OCI-LY7 (cell line): ENCODE results near the gene OR10H2. TPM values are rescaled to one million over a fixed set of nuclear protein-coding genes. Genes with fewer than 3 reads are reported as not detected.

Experiments used
- BruUV-seq: library from RNA; stranded (reverse); fragments of 400-500 nt; replicated peaks from 2 replicates; lab custom pipeline; 2021; lab: Mats Ljungman, UMichigan
- CTCF ChIA-PET: fragments of 300-600 bp; sonication (Branson Sonifier 250); formaldehyde crosslinking; loops from one replicate; lab custom pipeline; 2022; ENCODE audit warnings: antibody characterized with exemption; ENCODE audit not compliant: unreplicated experiment; lab: Charles Lee
- POLR2A ChIA-PET: fragments of 300-600 bp; sonication (Branson Sonifier 250); formaldehyde crosslinking; loops from one replicate; lab custom pipeline; 2022; ENCODE audit warnings: antibody characterized with exemption; lab: Charles Lee
- DNase-seq: peaks from one replicate; pipeline ENCODE4 v3.0.0-alpha.2; 2015; ENCODE audit warnings: low spot score
- H2AFZ ChIP-seq: fragments of 200-600 bp; sonication (generic), shearing (Covaris generic); 2 replicates; pipeline ENCODE4 v1.6.1; 2014; ENCODE audit warnings: mild to moderate bottlenecking, antibody characterized with exemption, low read length, moderate library complexity
- H3K27ac ChIP-seq: fragments of 200-600 bp; sonication (generic); 2 replicates; pipeline ENCODE4 v1.5.1; 2014; ENCODE audit warnings: mixed run types, low read depth, mild to moderate bottlenecking, moderate library complexity, low read length, inconsistent platforms; ENCODE audit not compliant: poor library complexity, severe bottlenecking
- H3K36me3 ChIP-seq: fragments of 200-600 bp; sonication (generic); 2 replicates; pipeline ENCODE4 v1.6.1; 2014; ENCODE audit warnings: mild to moderate bottlenecking, antibody characterized with exemption, low read length, moderate library complexity, mixed read lengths; ENCODE audit not compliant: insufficient read depth
- H3K4me1 ChIP-seq: fragments of 200-600 bp; sonication (generic); 2 replicates; pipeline ENCODE4 v1.5.1; 2014; ENCODE audit warnings: mild to moderate bottlenecking, low read length; ENCODE audit not compliant: insufficient read depth, poor library complexity, severe bottlenecking
- H3K4me2 ChIP-seq: fragments of 200-600 bp; sonication (generic); 2 replicates; pipeline ENCODE4 v1.6.1; 2014; ENCODE audit warnings: mild to moderate bottlenecking, low read length
- H3K4me3 ChIP-seq: fragments of 200-600 bp; sonication (generic); 2 replicates; pipeline ENCODE4 v1.5.1; 2014; ENCODE audit warnings: mild to moderate bottlenecking, low read depth, low read length; ENCODE audit not compliant: poor library complexity, severe bottlenecking
- H3K79me2 ChIP-seq: fragments of 200-600 bp; sonication (generic); 2 replicates; pipeline ENCODE4 v1.6.1; 2016; ENCODE audit warnings: low read depth, mild to moderate bottlenecking, low read length, moderate library complexity, mixed read lengths; ENCODE audit not compliant: insufficient read depth
- H3K9me2 ChIP-seq: fragments of 200-600 bp; sonication (generic); 2 replicates; pipeline ENCODE4 v1.6.1; 2016; ENCODE audit warnings: mild to moderate bottlenecking, low read length, mixed read lengths; ENCODE audit not compliant: insufficient read depth
- H3K9me3 ChIP-seq: fragments of 200-600 bp; sonication (generic); 2 replicates; pipeline ENCODE4 v1.6.1; 2014; ENCODE audit warnings: mild to moderate bottlenecking, mixed run types, low read length, mixed read lengths
- H4K20me1 ChIP-seq: fragments of 200-600 bp; sonication (generic); 2 replicates; pipeline ENCODE4 v1.6.1; 2014; ENCODE audit warnings: mild to moderate bottlenecking, antibody characterized with exemption, low read length, moderate library complexity, mixed read lengths; ENCODE audit not compliant: insufficient read depth
- EZH2phosphoT487 ChIP-seq: fragments of 200-600 bp; sonication (generic); IDR thresholded peaks from 2 replicates; pipeline ENCODE4 v1.6.1; 2018; ENCODE audit warnings: low read depth, borderline replicate concordance, mild to moderate bottlenecking, mixed run types, antibody characterized with exemption, low read length, moderate library complexity, mixed read lengths
- intact Hi-C: fragments of 100-400 bp; cut with micrococcal nuclease; formaldehyde crosslinking; loops from one replicate; pipeline ENCODE4 v1.10.0; 2022; ENCODE audit not compliant: unreplicated experiment
- total RNA-seq, 2 experiments: library from RNA; depleted of rRNA in 1 of 2; stranded (reverse); fragments of >200 nt in 1 of 2; shearing (Covaris generic) in 1 of 2; gene quantifications; 2 replicates each; pipeline ENCODE4 v1.2.3, GENCODE V29; 2014 to 2022
- TF ChIP-seq, protein P1 (sequence below): fragments of 200-600 bp; sonication (generic); conservative IDR thresholded peaks from 2 replicates; pipeline ENCODE4 v1.5.1; 2014; ENCODE audit warnings: mild to moderate bottlenecking, antibody characterized with exemption, low read length, moderate library complexity, mixed read lengths

OR10H2 gene
- total RNA-seq, 2 experiments from 2014 or later = not detected

- H3K9me3 ChIP-seq = no peaks in the 10 kb centered on the region
- intact Hi-C loops = no loop called here
- no peak for DNase-seq
- POLR2A ChIA-PET = no interaction called here
- no peak for TF ChIP-seq EZH2phosphoT487
- TF ChIP-seq, protein P1, sequence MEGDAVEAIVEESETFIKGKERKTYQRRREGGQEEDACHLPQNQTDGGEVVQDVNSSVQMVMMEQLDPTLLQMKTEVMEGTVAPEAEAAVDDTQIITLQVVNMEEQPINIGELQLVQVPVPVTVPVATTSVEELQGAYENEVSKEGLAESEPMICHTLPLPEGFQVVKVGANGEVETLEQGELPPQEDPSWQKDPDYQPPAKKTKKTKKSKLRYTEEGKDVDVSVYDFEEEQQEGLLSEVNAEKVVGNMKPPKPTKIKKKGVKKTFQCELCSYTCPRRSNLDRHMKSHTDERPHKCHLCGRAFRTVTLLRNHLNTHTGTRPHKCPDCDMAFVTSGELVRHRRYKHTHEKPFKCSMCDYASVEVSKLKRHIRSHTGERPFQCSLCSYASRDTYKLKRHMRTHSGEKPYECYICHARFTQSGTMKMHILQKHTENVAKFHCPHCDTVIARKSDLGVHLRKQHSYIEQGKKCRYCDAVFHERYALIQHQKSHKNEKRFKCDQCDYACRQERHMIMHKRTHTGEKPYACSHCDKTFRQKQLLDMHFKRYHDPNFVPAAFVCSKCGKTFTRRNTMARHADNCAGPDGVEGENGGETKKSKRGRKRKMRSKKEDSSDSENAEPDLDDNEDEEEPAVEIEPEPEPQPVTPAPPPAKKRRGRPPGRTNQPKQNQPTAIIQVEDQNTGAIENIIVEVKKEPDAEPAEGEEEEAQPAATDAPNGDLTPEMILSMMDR = no peak
- H3K36me3 ChIP-seq = no peaks in the 10 kb centered on the region
- no peaks in the 10 kb centered on the region for H3K9me2 ChIP-seq
- no peak overlapping the region for H3K4me2 ChIP-seq
- BruUV-seq = no TSS peak
- no peaks in the 10 kb centered on the region for H3K4me1 ChIP-seq
- no peaks in the 10 kb centered on the region for H4K20me1 ChIP-seq
- H3K79me2 ChIP-seq = no peaks in the 10 kb centered on the region
- H3K27ac ChIP-seq = no peak overlapping the region
- no peak overlapping the region for H3K4me3 ChIP-seq
- CTCF ChIA-PET = no interaction called here
- no peak overlapping the region for H2AFZ ChIP-seq
Measured at GRCh38 chr19:15680478-15681322, 47.1 kb upstream of the OR10H2 start.

DNA sequence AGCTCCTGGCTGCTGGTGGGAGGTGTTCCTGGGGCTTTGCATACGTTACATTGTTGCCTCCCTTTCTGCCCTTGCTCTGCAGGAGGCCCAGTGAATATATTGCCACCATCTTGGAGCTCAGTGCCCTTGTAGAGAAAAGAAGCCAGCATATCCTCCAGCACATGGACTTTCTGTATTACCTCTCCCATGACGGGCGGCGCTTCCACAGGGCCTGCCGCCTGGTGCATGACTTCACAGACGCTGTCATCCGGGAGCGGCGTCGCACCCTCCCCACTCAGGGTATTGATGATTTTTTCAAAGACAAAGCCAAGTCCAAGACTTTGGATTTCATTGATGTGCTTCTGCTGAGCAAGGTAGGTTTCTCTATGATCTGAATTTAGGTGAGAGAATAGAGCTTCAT is 44.4 kb upstream of the OR10H2 start:
- Histone ChIP-seq H3K4me1 (no peaks in the 10 kb centered on the region), H3K4me3 (no peak overlapping the region), H2AFZ (no peak overlapping the region), H3K27ac (no peak overlapping the region), H3K36me3 (no peaks in the 10 kb centered on the region), H3K4me2 (no peak overlapping the region), H3K9me3 (no peaks in the 10 kb centered on the region), H4K20me1 (no peaks in the 10 kb centered on the region), H3K9me2 (no peaks in the 10 kb centered on the region), H3K79me2 (no peaks in the 10 kb centered on the region)
- TF ChIP-seq EZH2phosphoT487 = no peak
- TF ChIP-seq, protein P1 = no peak
- POLR2A ChIA-PET = no interaction called here
- DNase-seq = no peak
- CTCF ChIA-PET = no interaction called here
- no TSS peak for BruUV-seq
- intact Hi-C loops = no loop called here

DNA sequence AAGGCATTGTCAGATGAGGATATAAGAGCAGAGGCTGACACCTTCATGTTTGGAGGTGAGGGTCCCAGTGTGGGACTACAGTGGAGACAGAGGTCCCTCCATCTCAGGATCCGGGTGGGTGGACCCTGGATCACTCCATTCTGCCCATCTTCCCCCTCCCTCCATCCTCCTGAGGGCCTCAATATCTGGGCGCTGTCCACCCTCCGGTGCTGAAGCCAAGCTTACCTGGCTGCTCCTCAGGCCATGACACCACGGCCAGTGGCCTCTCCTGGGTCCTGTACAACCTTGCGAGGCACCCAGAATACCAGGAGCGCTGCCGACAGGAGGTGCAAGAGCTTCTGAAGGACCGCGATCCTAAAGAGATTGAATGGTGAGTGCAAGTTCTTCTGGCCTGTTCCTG is 43.0 kb upstream of the OR10H2 start:
- Histone ChIP-seq H3K4me1 (no peaks in the 10 kb centered on the region), H3K36me3 (no peaks in the 10 kb centered on the region), H3K79me2 (no peaks in the 10 kb centered on the region), H3K4me2 (no peak overlapping the region), H3K27ac (no peak overlapping the region), H4K20me1 (no peaks in the 10 kb centered on the region), H2AFZ (no peak overlapping the region), H3K9me2 (no peaks in the 10 kb centered on the region), H3K4me3 (no peak overlapping the region), H3K9me3 (no peaks in the 10 kb centered on the region)
- intact Hi-C loops = no loop called here
- no peak for DNase-seq
- CTCF ChIA-PET = no interaction called here
- POLR2A ChIA-PET = no interaction called here
- no TSS peak for BruUV-seq
- no peak for TF ChIP-seq EZH2phosphoT487
- TF ChIP-seq, protein P1 = no peak
